NCI-H1436 treated with DMSO at 0.1 percent for 48 hours (cell line): ENCODE results near the gene TOP1.

Source experiments
- DNase-seq: peaks from one replicate; lab custom pipeline; 2025; lab: John Stamatoyannopoulos, UW

TOP1 gene

GRCh38 chr20:41058674-41059635 lies 30.3 kb downstream of the TOP1 start:
- no peak for DNase-seq

DNA sequence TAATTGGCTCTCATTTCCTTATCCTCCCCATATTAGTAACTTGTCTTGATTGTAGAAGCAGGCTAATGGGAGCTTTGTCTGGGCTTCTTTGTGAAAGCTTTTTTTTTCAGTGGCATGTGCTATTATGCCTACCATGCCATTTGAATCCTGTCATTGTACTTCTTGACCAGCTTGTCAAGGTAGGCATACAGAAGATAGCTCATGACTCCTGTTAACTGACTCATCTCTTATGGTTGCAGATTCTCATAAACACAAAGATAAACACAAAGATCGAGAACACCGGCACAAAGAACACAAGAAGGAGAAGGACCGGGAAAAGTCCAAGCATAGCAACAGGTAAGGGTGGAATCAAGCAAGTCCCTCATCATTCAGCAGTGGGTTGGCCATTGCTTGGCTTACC lies 32.5 kb downstream of the TOP1 start:
- DNase-seq = no peak

GRCh38 chr20:41063442-41063841 lies 34.8 kb downstream of the TOP1 start:
- DNase-seq = no peak

- DNase-seq = no peak
Measured at GRCh38 chr20:41064377-41064776, 35.8 kb downstream of the TOP1 start.

DNA sequence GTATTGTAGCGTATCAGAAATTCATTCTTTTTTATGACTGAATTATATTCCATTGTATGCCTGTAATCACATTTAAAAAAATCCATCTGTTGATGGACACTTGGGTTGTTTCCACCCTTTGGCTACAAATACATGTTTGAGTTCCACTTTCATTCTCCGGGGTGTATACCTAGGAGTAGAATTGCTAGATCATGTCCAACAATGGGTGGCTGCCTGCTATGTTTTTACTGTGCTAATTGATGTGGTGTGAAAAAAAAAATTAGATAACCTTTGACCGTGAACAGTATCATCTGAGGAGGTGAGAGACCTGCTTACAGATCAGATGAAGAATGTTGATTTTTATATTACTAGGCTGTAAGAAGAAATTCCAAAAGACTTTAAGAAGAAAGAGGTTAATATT lies 37.1 kb downstream of the TOP1 start:
- no peak for DNase-seq

- DNase-seq = no peak
Measured at GRCh38 chr20:41068806-41069205, 40.2 kb downstream of the TOP1 start.

DNA sequence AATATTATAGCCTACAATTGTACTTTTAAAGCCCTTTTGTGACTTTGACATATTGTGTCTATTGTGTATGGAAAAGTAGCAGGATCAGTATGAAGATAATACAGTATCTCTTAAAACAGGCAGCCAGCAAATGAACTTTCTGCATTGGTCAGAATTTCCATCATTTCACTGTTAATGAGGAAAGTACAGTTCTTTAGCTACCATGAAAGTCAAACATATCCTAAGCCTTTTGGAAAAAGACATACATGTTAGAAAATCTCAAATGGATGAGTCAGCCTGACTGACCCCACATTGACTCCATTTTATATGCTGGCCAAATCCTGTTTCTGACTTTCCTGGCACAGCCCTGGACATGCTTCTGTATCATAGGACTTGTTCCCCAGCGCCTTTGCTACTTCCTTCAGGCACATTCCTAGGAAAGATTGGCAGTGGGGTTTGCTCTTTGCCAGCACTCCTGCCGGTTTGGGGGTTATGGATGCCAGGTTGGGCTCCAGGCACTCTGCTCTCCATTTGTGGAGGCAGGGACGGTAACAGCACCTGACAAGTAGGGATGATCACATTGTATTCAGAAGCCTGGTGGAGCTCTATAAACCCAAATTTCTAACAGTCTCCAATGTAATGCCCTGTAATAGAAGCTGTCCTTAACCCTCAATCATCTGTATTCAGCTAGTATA lies 43.7 kb downstream of the TOP1 start:
- no peak for DNase-seq

- no peak for DNase-seq
Measured at GRCh38 chr20:41072915-41073314, 44.3 kb downstream of the TOP1 start.

GRCh38 chr20:41074441-41074840 lies 45.8 kb downstream of the TOP1 start:
- DNase-seq = no peak

GRCh38 chr20:41076776-41077175 lies 48.2 kb downstream of the TOP1 start:
- no peak for DNase-seq

DNA sequence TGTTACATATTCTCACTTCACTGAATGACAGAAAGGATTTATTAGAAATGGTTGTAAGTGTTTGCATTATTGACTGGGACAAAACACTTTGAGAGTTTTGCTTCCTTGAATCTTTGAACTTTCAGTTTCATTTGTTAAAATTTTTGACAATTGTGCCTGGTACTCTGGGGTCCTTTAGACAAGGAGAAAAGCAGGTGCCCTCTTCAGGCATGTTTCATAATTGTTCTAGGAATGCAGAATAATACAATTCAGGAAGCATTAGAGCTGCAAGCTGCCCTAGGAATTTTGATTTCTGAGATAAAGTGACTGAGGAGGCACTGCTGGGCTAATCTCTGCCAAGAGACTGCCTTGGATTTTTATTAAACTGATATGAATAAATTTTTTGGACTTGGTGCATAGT lies 49.7 kb downstream of the TOP1 start:
- DNase-seq = no peak

GRCh38 chr20:41079066-41079465 lies 50.4 kb downstream of the TOP1 start:
- no peak for DNase-seq

- DNase-seq = no peak
Measured at GRCh38 chr20:41080866-41081265, 52.2 kb downstream of the TOP1 start.

GRCh38 chr20:41081276-41081814 lies 52.7 kb downstream of the TOP1 start:
- DNase-seq = no peak

GRCh38 chr20:41082306-41082705 lies 53.7 kb downstream of the TOP1 start:
- no peak for DNase-seq

GRCh38 chr20:41085606-41086005 lies 57.0 kb downstream of the TOP1 start:
- DNase-seq = no peak

GRCh38 chr20:41086402-41087324 lies 58.0 kb downstream of the TOP1 start:
- peak; percentile 69 for DNase-seq

- DNase-seq = no peak
Measured at GRCh38 chr20:41087325-41087685, 58.7 kb downstream of the TOP1 start.

- no peak for DNase-seq
Measured at GRCh38 chr20:41087777-41088176, 59.2 kb downstream of the TOP1 start.

DNA sequence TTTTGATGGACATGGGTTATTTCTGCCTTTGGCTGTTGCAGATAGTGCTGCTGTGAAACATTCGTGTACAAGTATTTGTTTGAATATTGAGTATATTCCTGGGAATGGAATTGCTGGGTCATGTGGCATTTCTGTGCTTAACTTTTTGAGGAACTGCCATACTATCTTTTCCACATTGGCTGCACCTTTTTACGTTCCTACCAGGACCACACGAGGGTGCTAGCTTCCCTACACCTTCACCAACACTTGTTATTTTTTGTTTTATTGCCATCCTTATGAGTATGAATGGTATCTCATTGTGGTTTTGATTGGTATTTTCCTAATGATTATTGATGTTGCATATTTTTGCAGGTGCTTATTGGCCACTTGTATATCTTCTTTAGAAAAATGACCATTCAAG lies 60.9 kb downstream of the TOP1 start:
- DNase-seq = no peak

- no peak for DNase-seq
Measured at GRCh38 chr20:41091927-41092326, 63.3 kb downstream of the TOP1 start.
